Memory B cell (primary cell): ENCODE measurements around the gene KCTD21.
A peak's percentile ranks its signal among the peaks of the same experiment; 100 is the strongest.

Source experiments
- ATAC-seq: fragments of 150-1000 bp; cut with Tn5 transposase; 2 replicates; pipeline ENCODE4 v1.10.0; 2021; ENCODE audit warnings: low read depth, mild to moderate bottlenecking, moderate library complexity
- DNase-seq, 2 donors: peaks; one replicate each; pipeline ENCODE4 v3.0.0; 2022; ENCODE audit warnings: low spot score in 2 of 2
- H3K27ac Mint-ChIP-seq: one replicate; pipeline ENCODE4 v1.8.0; 2022; ENCODE audit warnings: mild to moderate bottlenecking, moderate library complexity, mixed read lengths
- H3K27me3 Mint-ChIP-seq: one replicate; pipeline ENCODE4 v1.8.0; 2022; ENCODE audit warnings: mixed read lengths
- H3K36me3 Mint-ChIP-seq: one replicate; pipeline ENCODE4 v1.8.0; 2022; ENCODE audit warnings: mild to moderate bottlenecking, mixed read lengths
- H3K4me1 Mint-ChIP-seq: one replicate; pipeline ENCODE4 v1.8.0; 2022; ENCODE audit warnings: mixed read lengths
- H3K4me3 Mint-ChIP-seq: one replicate; pipeline ENCODE4 v1.8.0; 2022; ENCODE audit warnings: mild to moderate bottlenecking, moderate library complexity, mixed read lengths
- H3K9me3 Mint-ChIP-seq: one replicate; pipeline ENCODE4 v1.8.0; 2022; ENCODE audit warnings: mixed read lengths

Gene KCTD21

DNA sequence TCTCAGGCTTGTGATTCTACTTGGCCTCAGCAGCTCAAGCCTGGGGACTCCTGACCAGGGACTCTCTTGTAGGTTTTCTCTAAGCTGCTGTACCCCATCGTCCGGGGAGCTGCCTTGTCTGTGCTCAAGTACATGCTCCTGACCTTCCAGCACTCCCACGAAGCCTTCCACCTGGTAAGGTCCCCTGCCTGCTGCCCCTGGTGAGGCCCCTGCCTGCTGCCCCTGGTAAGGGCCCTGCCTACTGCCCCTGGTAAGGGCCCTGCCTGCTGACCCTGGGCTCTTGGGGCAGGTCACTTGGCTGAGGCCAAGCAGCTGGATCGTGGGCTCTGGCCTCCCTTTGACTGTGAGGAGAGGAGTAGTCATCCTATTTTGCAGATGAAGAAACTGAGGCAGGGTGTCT lies 11.6 kb upstream of the KCTD21 start:
- Mint-ChIP-seq H3K4me1 (peaks cover 13% of the 10 kb centered on the region), H3K27ac (no peak overlapping the region), H3K4me3 (no peak overlapping the region), H3K36me3 (peaks cover 7% of the 10 kb centered on the region), H3K9me3 (no peaks in the 10 kb centered on the region), H3K27me3 (no peaks in the 10 kb centered on the region)
- ATAC-seq (no peak), DNase-seq (no peak)

DNA sequence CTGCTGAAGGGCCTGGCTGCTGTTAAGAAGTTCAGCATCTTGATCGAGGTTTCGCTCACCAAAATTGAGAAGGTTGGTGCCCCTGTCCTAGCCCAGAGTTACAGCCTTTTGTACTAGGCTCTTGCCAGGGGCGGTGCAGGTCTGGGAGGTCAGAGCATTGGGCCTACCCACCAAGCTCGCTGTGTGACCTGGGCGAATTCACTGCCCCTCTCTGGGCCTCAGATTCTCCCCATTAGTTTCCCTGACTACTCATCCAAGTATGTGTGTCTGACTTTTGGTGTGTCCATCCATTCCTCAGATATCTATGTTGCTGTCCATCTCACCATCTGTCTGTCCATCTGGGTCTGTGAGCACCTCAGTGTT lies 11.2 kb upstream of the KCTD21 start:
- H3K27ac Mint-ChIP-seq = no peak overlapping the region

DNA sequence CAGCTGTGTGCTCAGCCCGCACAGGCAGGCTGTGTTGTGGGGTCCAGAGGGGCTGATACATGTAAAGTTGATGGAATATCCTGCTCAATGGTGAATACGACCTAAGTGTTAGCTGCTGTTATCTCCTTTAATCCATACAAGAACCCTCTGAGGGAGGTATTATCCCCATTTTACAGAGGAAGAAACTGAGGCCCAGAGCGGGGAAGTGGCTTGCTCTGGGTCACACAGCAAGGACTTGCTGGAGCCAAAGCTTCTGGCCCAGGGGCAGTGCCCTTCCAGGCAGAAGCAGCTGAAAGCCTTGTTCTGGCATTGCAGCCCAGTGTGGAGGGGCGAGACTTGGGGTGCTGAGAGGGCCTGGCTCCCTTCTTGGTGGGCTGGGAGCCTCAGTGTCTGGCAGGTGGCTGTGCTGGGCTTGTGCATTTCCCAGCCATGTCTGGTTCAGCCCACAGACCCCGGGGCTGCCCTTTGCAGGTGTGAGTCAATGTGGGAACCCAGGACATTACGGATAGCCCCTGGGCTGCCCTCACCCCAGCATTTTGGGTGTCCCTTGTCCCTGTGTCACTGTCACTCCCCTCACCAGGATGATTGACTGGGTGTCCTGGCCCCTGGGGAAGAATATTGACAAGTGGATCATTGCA lies 10.7 kb upstream of the KCTD21 start:
- no peak for ATAC-seq
- peaks cover 12% of the 10 kb centered on the region for H3K36me3 Mint-ChIP-seq
- H3K4me1 Mint-ChIP-seq = peaks cover 19% of the 10 kb centered on the region
- no peak overlapping the region for H3K27ac Mint-ChIP-seq
- H3K4me3 Mint-ChIP-seq = no peak overlapping the region
- H3K27me3 Mint-ChIP-seq = peaks cover 3% of the 10 kb centered on the region
- DNase-seq = no peak
- H3K9me3 Mint-ChIP-seq = no peaks in the 10 kb centered on the region

More for the DNA sequence above, 11.2 kb upstream of the KCTD21 start:
- peaks cover 9% of the 10 kb centered on the region for H3K36me3 Mint-ChIP-seq
- DNase-seq = no peak
- no peak overlapping the region for H3K4me3 Mint-ChIP-seq
- no peak for ATAC-seq
- H3K9me3 Mint-ChIP-seq = no peaks in the 10 kb centered on the region
- peaks cover under 1% of the 10 kb centered on the region for H3K27me3 Mint-ChIP-seq
- peaks cover 16% of the 10 kb centered on the region for H3K4me1 Mint-ChIP-seq

DNA sequence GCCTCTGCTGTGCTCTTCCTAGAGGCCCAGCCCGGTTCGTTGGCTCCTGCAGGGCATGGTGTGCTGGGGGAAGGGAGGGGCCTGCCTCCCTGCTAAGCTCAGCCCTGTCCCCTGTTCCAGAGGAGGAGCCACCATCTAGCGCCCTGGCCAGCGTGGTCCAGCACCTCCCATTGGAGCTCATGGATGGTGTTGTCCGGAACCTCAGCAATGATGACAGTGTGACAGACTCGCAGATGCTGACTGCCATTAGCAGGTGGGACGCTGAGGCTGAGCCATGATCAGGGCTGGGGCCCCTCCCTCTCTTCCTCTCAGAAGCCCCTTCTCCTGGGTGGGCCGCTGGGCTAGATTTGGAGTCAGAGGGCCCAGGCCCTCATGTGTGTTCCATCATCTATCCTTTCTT lies 9.4 kb upstream of the KCTD21 start:
- peaks cover 14% of the 10 kb centered on the region for H3K36me3 Mint-ChIP-seq
- H3K4me3 Mint-ChIP-seq = no peak overlapping the region
- peaks cover 17% of the 10 kb centered on the region for H3K4me1 Mint-ChIP-seq
- ATAC-seq = no peak
- H3K9me3 Mint-ChIP-seq = no peaks in the 10 kb centered on the region
- no peak overlapping the region for H3K27ac Mint-ChIP-seq
- H3K27me3 Mint-ChIP-seq = peaks cover 3% of the 10 kb centered on the region
- no peak for DNase-seq

DNA sequence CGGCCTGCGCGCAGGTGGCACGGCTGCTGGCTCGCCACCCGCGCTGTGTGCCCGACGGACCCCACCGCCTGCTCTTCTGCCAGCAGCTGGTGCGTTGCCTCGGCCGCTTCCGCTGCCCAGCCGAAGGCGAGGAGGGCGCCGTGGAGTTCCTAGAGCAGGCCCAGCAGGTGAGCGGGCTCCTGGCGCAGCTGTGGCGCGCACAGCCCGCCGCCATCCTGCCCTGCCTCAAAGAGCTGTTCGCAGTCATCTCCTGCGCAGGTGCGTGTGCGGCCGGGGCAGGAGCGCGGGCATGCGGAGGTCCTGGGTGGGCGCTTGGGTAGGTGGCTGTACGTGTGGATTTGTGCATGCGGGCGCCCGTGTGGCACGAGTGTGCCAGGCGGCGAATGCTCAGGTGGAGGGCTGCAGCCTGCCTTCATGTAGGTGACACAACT lies 8.2 kb upstream of the KCTD21 start:
- Mint-ChIP-seq H3K4me1 (peaks cover 11% of the 10 kb centered on the region), H3K27ac (no peak overlapping the region), H3K27me3 (peaks cover 3% of the 10 kb centered on the region), H3K9me3 (no peaks in the 10 kb centered on the region), H3K36me3 (peaks cover 14% of the 10 kb centered on the region), H3K4me3 (no peak overlapping the region)
- no peak for ATAC-seq
- DNase-seq = no peak

DNA sequence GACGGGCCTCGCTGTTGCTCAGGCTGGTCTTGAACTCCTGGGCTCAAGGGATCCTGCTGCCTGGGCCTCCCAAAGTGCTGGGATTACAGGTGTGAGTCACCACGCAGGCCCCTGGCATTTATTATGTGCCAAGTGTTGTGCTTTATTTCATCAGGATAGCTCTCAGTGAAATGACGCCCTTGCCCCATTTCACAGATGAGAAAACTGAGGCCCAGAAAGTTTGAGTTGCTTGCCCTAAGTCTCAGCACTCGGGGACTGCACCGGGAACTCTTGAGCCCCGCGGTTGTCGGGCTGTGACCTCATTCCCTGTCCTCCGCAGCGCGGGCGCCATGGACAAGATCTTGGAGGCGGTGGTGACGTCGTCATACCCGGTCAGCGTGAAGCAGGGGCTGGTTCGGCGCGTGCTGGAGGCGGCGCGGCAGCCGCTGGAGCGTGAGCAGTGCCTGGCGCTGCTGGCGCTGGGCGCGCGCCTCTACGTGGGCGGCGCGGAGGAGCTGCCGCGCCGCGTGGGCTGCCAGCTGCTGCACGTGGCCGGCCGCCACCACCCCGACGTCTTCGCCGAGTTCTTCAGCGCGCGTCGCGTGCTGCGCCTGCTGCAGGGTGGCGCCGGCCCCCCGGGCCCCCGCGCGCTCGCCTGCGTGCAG lies 7.6 kb upstream of the KCTD21 start:
- Mint-ChIP-seq H3K27ac (no peak overlapping the region), H3K9me3 (no peaks in the 10 kb centered on the region), H3K27me3 (peaks cover 3% of the 10 kb centered on the region), H3K4me3 (no peak overlapping the region), H3K36me3 (peaks cover 13% of the 10 kb centered on the region), H3K4me1 (peaks cover 14% of the 10 kb centered on the region)
- DNase-seq (no peak), ATAC-seq (no peak)

DNA sequence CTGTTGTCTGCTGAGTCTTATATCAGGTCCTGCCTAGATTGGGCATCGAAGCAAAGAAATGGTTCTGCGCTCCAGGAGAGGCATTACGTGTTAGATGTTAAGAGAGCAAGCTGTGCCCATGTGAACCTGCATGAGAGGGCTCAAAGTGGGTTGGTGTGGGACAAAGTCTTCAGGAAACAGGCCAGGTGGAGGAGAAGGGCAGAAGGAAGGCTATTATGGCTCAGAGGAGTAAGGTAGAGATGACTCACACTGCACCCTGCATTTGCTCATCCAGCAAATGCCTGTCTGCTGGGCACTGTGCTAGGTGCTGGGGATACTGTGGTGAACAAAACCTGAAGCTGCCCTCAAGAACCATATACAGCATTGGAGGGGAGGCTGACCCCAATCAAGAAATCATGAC lies 6.1 kb upstream of the KCTD21 start:
- Mint-ChIP-seq H3K27me3 (peaks cover 3% of the 10 kb centered on the region), H3K27ac (no peak overlapping the region), H3K4me1 (peaks cover 22% of the 10 kb centered on the region), H3K4me3 (no peak overlapping the region), H3K9me3 (no peaks in the 10 kb centered on the region), H3K36me3 (peaks cover 11% of the 10 kb centered on the region)
- DNase-seq = no peak
- no peak for ATAC-seq

DNA sequence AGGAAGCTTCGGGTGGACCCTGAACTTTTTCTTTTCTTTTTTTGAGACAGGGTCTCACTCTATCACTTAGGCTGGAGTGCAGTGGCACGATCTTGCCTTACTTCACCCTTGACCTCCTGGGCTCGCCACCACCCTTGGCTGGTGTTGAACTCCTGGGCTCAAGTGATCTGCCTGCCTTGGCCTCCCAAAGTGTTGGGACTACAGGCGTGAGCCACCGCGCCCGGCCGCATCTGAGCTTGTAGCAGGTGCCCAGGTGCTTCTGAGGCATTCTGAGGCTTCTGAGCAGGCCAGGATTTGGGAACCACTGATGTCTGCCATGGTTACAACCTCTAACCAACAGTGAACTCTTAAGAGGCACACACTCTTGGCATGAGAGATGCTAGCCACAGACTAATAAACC lies 5.4 kb upstream of the KCTD21 start:
- DNase-seq (no peak), ATAC-seq (no peak)
- Mint-ChIP-seq H3K9me3 (no peaks in the 10 kb centered on the region), H3K4me1 (peaks cover 26% of the 10 kb centered on the region), H3K36me3 (peaks cover 11% of the 10 kb centered on the region), H3K4me3 (no peak overlapping the region), H3K27me3 (peaks cover 3% of the 10 kb centered on the region), H3K27ac (no peak overlapping the region)

DNA sequence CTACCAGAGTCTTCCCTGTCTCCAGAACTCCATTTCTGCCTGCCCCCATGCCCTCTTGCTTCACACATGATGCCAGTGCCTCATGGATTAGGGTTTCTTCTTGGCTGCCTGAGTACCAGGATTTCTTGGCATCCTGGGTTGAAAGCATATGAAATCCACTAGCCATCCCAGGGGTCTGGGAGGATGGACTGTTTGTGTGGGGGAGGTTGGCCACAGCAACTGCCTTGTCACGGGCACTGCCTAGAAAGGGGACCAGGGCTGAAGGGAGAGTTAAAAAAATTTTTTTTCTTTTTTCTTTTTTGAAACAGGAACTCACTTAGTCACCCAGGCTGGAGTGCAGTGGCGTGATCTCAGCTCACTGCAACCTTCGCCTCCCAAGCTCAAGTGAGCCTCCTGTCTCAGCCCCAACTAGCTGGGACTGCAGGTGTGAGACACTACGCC lies 4.5 kb upstream of the KCTD21 start:
- H3K4me3 Mint-ChIP-seq = no peak overlapping the region
- peaks cover 29% of the 10 kb centered on the region for H3K4me1 Mint-ChIP-seq
- DNase-seq (no peak), ATAC-seq (no peak)
- no peaks in the 10 kb centered on the region for H3K9me3 Mint-ChIP-seq
- no peak overlapping the region for H3K27ac Mint-ChIP-seq
- peaks cover 8% of the 10 kb centered on the region for H3K36me3 Mint-ChIP-seq
- H3K27me3 Mint-ChIP-seq = peaks cover 3% of the 10 kb centered on the region

DNA sequence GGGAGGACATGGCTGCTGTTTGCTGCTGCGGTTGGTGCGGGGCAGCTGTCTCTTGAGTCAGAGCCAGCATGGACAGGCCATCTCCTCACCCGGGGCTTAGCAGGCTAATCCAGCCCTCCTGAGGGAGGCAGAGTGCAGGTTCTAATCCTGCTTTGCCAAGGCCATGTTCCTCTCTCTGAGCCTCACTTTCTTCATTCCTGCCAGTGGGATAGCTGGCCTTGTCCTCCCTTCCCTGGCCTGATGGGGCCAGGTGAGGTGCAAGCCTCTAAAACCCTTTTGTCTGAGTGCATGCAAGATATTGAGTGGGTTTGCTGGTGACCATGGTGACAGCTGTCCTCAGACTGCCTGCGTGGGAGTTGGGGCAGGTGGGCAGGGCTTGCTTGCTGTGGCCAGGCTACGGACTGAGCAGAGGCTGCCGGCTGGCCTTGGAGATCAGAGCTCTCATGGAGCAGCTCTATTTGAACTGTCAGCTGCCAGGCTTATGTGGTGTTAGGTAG lies 3.8 kb upstream of the KCTD21 start:
- ATAC-seq = no peak
- Mint-ChIP-seq H3K27me3 (peaks cover 3% of the 10 kb centered on the region), H3K4me1 (peaks cover 34% of the 10 kb centered on the region), H3K27ac (no peak overlapping the region), H3K4me3 (no peak overlapping the region), H3K36me3 (peaks cover 8% of the 10 kb centered on the region), H3K9me3 (no peaks in the 10 kb centered on the region)
- no peak for DNase-seq

DNA sequence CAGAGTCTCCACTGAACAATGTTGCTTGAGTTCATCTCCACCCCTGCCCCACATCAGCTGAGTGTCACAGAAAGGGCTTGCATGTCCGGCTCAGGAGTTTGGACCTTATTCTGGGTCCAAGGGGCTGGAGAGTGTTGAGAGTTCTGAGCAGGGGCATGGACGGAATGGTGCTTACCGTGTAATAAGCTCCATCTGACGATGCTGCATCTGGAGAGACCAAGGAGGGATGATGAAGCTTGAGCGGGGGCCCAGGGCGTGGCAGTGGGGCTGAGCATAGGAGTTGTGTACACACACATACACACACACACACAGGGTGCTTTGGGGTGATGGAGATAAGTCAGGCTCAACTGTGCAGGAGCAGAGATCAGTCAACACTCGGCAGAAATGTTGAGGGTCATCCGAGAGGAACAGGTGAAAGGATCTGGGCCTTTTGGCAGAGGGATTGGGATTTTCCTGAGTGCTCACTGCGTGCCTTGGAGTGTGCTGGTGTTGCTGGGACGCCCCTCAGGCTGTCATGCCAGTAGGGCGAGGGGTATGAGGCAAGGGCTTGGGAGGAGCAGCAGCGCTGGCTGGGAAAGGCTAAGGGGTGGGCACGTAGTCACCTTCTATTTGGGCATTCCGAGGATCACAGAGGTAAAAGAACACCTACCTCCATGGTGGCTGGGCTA lies 2.6 kb upstream of the KCTD21 start:
- Mint-ChIP-seq H3K9me3 (no peaks in the 10 kb centered on the region), H3K27me3 (peaks cover 3% of the 10 kb centered on the region), H3K4me1 (peaks cover 34% of the 10 kb centered on the region), H3K4me3 (no peak overlapping the region), H3K27ac (no peak overlapping the region), H3K36me3 (peaks cover 8% of the 10 kb centered on the region)
- no peak for DNase-seq
- ATAC-seq = no peak

DNA sequence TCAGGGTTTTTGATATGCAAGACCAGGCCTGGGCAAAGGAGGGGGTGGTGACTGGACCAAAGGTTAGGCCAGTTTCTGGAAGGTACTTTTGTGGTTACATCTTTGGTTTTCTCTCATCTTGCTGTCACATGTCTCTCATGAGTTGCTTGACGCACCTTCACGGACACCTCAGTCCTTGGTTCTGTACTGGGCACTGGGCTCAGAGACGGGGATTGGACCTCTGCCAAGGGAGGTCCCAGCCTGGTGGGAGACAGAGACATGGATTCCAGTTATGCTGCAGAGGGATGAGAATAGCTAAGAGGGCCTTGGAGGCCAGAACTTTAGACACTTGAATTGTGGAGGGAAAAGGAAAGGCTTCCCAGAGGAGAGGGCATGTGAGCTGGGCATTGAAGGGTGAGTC lies 1.9 kb upstream of the KCTD21 start:
- Mint-ChIP-seq H3K4me1 (peaks cover 34% of the 10 kb centered on the region), H3K27me3 (peaks cover 3% of the 10 kb centered on the region), H3K27ac (no peak overlapping the region), H3K4me3 (peak overlapping the region; percentile 90), H3K9me3 (no peaks in the 10 kb centered on the region), H3K36me3 (peaks cover 8% of the 10 kb centered on the region)
- no peak for DNase-seq
- no peak for ATAC-seq

DNA sequence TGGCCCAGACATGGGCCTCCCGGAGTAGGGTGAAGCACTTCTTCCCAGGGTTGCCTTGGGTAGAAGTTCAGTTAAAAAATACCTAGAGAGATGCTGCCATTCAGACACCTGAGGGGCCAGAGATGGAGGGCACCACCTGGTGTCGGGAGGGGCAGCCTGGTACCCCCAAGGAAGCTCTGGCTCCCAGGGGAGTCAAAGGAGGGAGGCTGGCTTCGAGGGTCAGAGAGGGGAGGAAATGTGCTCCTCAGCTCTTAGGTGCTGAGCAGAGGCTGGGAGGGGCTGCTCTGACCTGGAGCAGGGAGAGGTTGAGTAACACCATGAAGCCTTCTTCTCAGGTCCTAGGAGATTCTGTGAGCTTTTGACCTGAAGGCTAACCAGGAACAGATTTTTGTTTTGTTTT lies 1.4 kb upstream of the KCTD21 start:
- Mint-ChIP-seq H3K9me3 (no peaks in the 10 kb centered on the region), H3K4me3 (peak overlapping the region; percentile 90), H3K27me3 (peaks cover 3% of the 10 kb centered on the region), H3K36me3 (peaks cover 8% of the 10 kb centered on the region), H3K27ac (no peak overlapping the region), H3K4me1 (peaks cover 33% of the 10 kb centered on the region)
- no peak for DNase-seq
- no peak for ATAC-seq

DNA sequence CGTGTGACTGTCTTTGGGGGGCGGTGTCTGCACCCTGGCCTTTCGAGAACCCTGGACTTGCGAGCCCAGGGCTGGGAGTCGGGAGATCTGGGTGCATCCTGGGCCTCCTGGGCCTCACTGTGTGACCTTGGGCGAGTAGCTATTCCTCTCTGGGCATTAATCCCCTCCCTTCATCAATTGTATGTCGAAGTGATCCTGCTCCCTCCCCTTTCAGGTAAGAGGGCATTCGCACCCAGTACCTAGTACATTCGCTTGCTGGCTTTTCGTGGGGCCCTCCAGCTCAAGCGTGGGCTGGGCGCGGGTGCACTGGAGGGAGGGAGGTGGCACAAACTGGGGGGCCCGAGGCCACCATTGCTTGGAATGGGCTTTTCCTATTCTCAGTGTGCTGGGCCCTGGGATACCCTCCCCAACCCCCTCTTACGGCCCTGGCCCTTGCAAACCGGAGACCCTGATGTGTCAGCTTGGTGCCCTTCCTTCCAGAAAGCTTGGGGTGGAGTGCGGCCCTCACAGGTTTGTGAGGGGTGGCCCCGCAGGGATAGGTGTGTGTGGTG lies 823 bp upstream of the KCTD21 start:
- peaks cover 2% of the 10 kb centered on the region for H3K36me3 Mint-ChIP-seq
- ATAC-seq (no peak), DNase-seq (no peak)
- no peak overlapping the region for H3K27ac Mint-ChIP-seq
- no peaks in the 10 kb centered on the region for H3K27me3 Mint-ChIP-seq
- peaks cover 28% of the 10 kb centered on the region for H3K4me1 Mint-ChIP-seq
- no peaks in the 10 kb centered on the region for H3K9me3 Mint-ChIP-seq
- H3K4me3 Mint-ChIP-seq = peak overlapping the region; percentile 90
